MM.1S (cell line): Measurements from ENCODE around the gene MVB12B.

Experiments
- DNase-seq: peaks from one replicate; pipeline ENCODE4 v3.0.0-alpha.2; 2015
- H2AFZ ChIP-seq: fragments of 300-600 bp; sonication (generic); 2 replicates; pipeline ENCODE4 v1.6.0; 2016; ENCODE audit warnings: antibody characterized with exemption, low read length
- H3F3A ChIP-seq: fragments of 300-600 bp; sonication (generic); 2 replicates; pipeline ENCODE4 v1.6.1; 2016; ENCODE audit warnings: mild to moderate bottlenecking, antibody characterized with exemption, low read length, moderate library complexity, mixed read lengths; ENCODE audit not compliant: insufficient read depth
- H3K27ac ChIP-seq: fragments of 300-600 bp; sonication (generic); 2 replicates; pipeline ENCODE4 v1.5.1; 2016; ENCODE audit warnings: mild to moderate bottlenecking, low read length
- H3K27me3 ChIP-seq: fragments of 300-600 bp; sonication (generic); replicated peaks from 2 replicates; pipeline ENCODE4 v1.6.0; 2016; ENCODE audit warnings: low read length; ENCODE audit not compliant: insufficient read depth
- H3K36me3 ChIP-seq: fragments of 300-600 bp; sonication (generic); replicated peaks from 2 replicates; pipeline ENCODE4 v1.6.1; 2016; ENCODE audit warnings: mild to moderate bottlenecking, low read length, mixed read lengths; ENCODE audit not compliant: insufficient read depth
- H3K4me1 ChIP-seq: fragments of 300-600 bp; sonication (generic); 2 replicates; pipeline ENCODE4 v1.6.1; 2016; ENCODE audit warnings: low read length, mixed read lengths
- H3K4me2 ChIP-seq: fragments of 300-600 bp; sonication (generic); 2 replicates; pipeline ENCODE4 v1.6.0; 2016; ENCODE audit warnings: low read depth, low read length
- H3K4me3 ChIP-seq: fragments of 300-600 bp; sonication (generic); 2 replicates; pipeline ENCODE4 v1.5.1; 2016; ENCODE audit warnings: low read length, mixed read lengths
- H3K79me2 ChIP-seq: fragments of 300-600 bp; sonication (generic); 2 replicates; pipeline ENCODE4 v1.6.1; 2016; ENCODE audit warnings: mixed run types, low read length, mixed read lengths
- H3K9ac ChIP-seq: fragments of 300-600 bp; sonication (generic); 2 replicates; pipeline ENCODE4 v1.6.1; 2016; ENCODE audit warnings: low read length, mixed read lengths
- H3K9me2 ChIP-seq: fragments of 300-600 bp; sonication (generic); replicated peaks from 2 replicates; pipeline ENCODE4 v1.6.1; 2016; ENCODE audit warnings: mild to moderate bottlenecking, low read length, mixed read lengths; ENCODE audit not compliant: insufficient read depth
- H3K9me3 ChIP-seq: fragments of 300-600 bp; sonication (generic); replicated peaks from 2 replicates; pipeline ENCODE4 v1.6.1; 2016; ENCODE audit warnings: mild to moderate bottlenecking, low read length, mixed read lengths; ENCODE audit not compliant: insufficient read depth
- H4K20me1 ChIP-seq: fragments of 300-600 bp; sonication (generic); 2 replicates; pipeline ENCODE4 v1.6.1; 2016; ENCODE audit warnings: mild to moderate bottlenecking, low read length, moderate library complexity, mixed read lengths; ENCODE audit not compliant: insufficient read depth
- EZH2 ChIP-seq: fragments of 300-600 bp; sonication (generic); optimal IDR thresholded peaks from 2 replicates; pipeline ENCODE3; 2017; ENCODE audit warnings: low read depth, mild to moderate bottlenecking, antibody characterized with exemption, low read length, mixed read lengths
- EZH2phosphoT487 ChIP-seq: fragments of 300-600 bp; sonication (generic); IDR thresholded peaks from 2 replicates; pipeline ENCODE4 v1.6.1; 2018; ENCODE audit warnings: antibody characterized with exemption, low read length
- TF ChIP-seq, protein P1 (sequence below): fragments of 300-600 bp; sonication (generic); IDR thresholded peaks from 2 replicates; pipeline ENCODE4 v1.5.1; 2016; ENCODE audit warnings: antibody characterized with exemption, low read length, mixed read lengths

The MVB12B gene

DNA sequence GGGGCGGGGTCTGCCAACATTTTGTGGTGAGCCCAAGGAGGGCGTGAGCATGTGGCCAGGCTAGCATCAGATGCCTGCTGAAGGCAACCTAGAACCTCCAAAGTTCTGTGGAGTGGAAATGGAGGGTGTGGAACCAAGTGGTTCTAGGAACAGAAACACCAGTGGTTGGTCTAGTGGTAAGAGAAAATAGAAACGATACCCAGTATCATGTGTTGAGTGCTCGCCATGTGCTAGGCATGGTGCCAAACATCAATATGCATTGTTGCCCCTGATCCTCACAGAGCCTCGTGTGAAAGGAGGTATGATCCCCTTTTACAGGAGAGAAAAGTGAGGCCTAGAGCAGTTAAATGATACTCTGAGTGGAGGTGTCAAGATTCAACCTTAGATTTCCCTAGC is 31.5 kb upstream of the MVB12B start:
- Histone ChIP-seq H3F3A (no peaks in the 10 kb centered on the region), H3K4me2 (no peak overlapping the region), H4K20me1 (no peaks in the 10 kb centered on the region), H3K9me2 (no peaks in the 10 kb centered on the region), H3K36me3 (no peaks in the 10 kb centered on the region), H3K4me3 (no peak overlapping the region), H3K79me2 (no peaks in the 10 kb centered on the region), H3K9me3 (no peaks in the 10 kb centered on the region), H3K4me1 (no peaks in the 10 kb centered on the region), H3K9ac (no peak overlapping the region), H2AFZ (no peak overlapping the region), H3K27ac (no peak overlapping the region), H3K27me3 (no peaks in the 10 kb centered on the region)
- TF ChIP-seq EZH2phosphoT487 (no peak), EZH2 (no peak)
- TF ChIP-seq, protein P1, sequence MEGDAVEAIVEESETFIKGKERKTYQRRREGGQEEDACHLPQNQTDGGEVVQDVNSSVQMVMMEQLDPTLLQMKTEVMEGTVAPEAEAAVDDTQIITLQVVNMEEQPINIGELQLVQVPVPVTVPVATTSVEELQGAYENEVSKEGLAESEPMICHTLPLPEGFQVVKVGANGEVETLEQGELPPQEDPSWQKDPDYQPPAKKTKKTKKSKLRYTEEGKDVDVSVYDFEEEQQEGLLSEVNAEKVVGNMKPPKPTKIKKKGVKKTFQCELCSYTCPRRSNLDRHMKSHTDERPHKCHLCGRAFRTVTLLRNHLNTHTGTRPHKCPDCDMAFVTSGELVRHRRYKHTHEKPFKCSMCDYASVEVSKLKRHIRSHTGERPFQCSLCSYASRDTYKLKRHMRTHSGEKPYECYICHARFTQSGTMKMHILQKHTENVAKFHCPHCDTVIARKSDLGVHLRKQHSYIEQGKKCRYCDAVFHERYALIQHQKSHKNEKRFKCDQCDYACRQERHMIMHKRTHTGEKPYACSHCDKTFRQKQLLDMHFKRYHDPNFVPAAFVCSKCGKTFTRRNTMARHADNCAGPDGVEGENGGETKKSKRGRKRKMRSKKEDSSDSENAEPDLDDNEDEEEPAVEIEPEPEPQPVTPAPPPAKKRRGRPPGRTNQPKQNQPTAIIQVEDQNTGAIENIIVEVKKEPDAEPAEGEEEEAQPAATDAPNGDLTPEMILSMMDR = no peak
- DNase-seq = no peak

DNA sequence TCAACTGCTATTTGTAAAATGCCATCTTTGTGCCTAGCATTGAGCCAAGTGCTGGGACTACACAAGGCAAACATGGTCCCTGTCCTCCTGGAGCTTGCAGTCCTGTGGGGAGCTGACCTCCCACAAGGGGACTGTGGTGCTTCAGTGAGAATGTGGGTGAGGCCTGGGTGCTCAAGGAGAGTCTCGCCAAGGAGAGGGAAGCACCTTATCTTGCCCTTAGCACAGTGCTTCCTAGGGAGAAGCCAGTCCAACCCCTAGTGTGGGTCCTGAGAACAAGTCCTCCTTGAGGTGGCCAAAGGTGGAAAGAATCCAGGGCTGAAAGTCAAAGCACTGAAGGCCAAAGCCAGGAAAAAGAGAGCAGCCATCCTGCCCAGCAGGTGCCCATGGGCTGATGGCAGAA is 31.1 kb upstream of the MVB12B start:
- Histone ChIP-seq H3K4me3 (no peak overlapping the region), H3F3A (no peaks in the 10 kb centered on the region), H3K27ac (no peak overlapping the region), H3K9ac (no peak overlapping the region), H3K4me2 (no peak overlapping the region), H2AFZ (no peak overlapping the region), H3K9me3 (no peaks in the 10 kb centered on the region), H3K79me2 (no peaks in the 10 kb centered on the region), H3K36me3 (no peaks in the 10 kb centered on the region), H3K27me3 (no peaks in the 10 kb centered on the region), H3K4me1 (no peaks in the 10 kb centered on the region), H3K9me2 (no peaks in the 10 kb centered on the region), H4K20me1 (no peaks in the 10 kb centered on the region)
- TF ChIP-seq, protein P1 = no peak
- TF ChIP-seq EZH2 (no peak), EZH2phosphoT487 (no peak)
- DNase-seq = no peak

DNA sequence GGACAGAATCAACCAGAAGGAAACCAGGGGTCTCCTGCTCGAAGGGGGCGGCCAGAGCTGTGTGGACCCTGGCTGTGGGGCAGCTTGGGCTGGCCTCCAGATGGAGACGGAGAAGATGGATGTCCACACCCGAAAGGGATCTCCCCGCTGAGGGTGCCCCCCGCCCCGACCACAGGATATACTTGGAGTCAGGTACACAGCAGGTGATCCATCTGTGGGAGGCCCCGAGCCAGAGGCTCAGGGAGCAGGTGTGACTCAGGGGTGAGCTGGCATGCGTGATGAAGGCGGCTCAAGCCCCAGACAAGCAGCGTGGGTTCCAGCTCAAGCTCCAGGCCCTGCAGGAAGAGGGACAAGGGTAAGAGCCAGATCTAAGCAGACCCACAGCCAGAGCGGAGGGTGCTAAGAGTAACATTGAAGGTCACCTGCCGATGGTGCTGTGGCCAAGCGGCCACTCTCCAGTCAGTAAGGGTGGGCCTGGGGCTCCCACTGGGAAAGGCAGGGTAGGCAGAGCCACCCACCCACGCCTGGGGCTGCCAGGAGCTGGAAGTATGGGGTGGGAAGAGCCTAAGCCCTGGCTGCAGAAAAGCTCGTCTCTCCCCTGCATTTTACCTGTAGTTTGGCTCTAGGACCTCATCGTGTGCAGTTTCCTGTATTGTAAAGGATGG is 30.6 kb upstream of the MVB12B start:
- H3K4me1 ChIP-seq = no peaks in the 10 kb centered on the region
- H3K79me2 ChIP-seq = no peaks in the 10 kb centered on the region
- no peaks in the 10 kb centered on the region for H3F3A ChIP-seq
- no peaks in the 10 kb centered on the region for H3K9me2 ChIP-seq
- no peak for TF ChIP-seq EZH2
- no peak for TF ChIP-seq EZH2phosphoT487
- TF ChIP-seq, protein P1 = no peak
- no peak for DNase-seq
- no peak overlapping the region for H3K9ac ChIP-seq
- no peaks in the 10 kb centered on the region for H3K9me3 ChIP-seq
- no peak overlapping the region for H3K4me3 ChIP-seq
- H3K27me3 ChIP-seq = no peaks in the 10 kb centered on the region
- H3K27ac ChIP-seq = no peak overlapping the region
- no peak overlapping the region for H3K4me2 ChIP-seq
- no peak overlapping the region for H2AFZ ChIP-seq
- no peaks in the 10 kb centered on the region for H3K36me3 ChIP-seq
- no peaks in the 10 kb centered on the region for H4K20me1 ChIP-seq
